ENCODE measurements around the gene EPM2AIP1.

GRCh38 chr3:37031096-37031682 lies 38.3 kb upstream of the EPM2AIP1 start:
- TF ChIP-seq CTCF (IDR thresholded peaks at IDR 0.05; ENCODE audit: extremely low read depth in 1 of 2, insufficient read depth in 1 of 2, low read depth in 1 of 2, low read length in 2 of 2), result no peak
- TF ChIP-seq FOS (IDR thresholded peaks at IDR 0.05; ENCODE audit: borderline replicate concordance, insufficient read depth, low read length), result no peak
- TF ChIP-seq JUN (IDR thresholded peaks at IDR 0.05; ENCODE audit: borderline replicate concordance, insufficient read depth, insufficient read length, low read depth), result no peak
- no peak for TF ChIP-seq MYC (IDR thresholded peaks at IDR 0.05; ENCODE audit: low read depth, low read length)
